SK-N-SH (cell line): Measurements from ENCODE around the gene THAP7.

ENCODE experiments used
- CTCF ChIP-seq: fragments of 200-600 bp; sonication (generic); IDR thresholded peaks from 2 replicates; pipeline ENCODE4 v1.6.1; 2017; ENCODE audit warnings: antibody characterized with exemption, mild to moderate bottlenecking, moderate library complexity
- MXI1 ChIP-seq: IDR thresholded peaks from 2 replicates; pipeline ENCODE4 v1.6.1; 2012; ENCODE audit warnings: mild to moderate bottlenecking, low read depth, low read length, improper control_type of control experiment
- POLR2AphosphoS5 ChIP-seq: IDR thresholded peaks from 2 replicates; pipeline ENCODE4 v1.6.1; 2012; ENCODE audit warnings: low read depth, low read length
- RCOR1 ChIP-seq: fragments of 150-350 bp; IDR thresholded peaks from 2 replicates; pipeline ENCODE4 v1.6.1; 2017; ENCODE audit warnings: antibody characterized with exemption, low read length
- SMC3 ChIP-seq: IDR thresholded peaks from 2 replicates; pipeline ENCODE4 v1.6.1; 2012; ENCODE audit warnings: low read depth, low read length, improper control_type of control experiment
- TCF12 ChIP-seq: IDR thresholded peaks from 2 replicates; pipeline ENCODE4 v1.4.0; 2012
- TF ChIP-seq, protein P1 (sequence below): IDR thresholded peaks from 2 replicates; pipeline ENCODE4 v1.6.1; 2012; ENCODE audit warnings: mild to moderate bottlenecking, low read depth, low read length, moderate library complexity
- TF ChIP-seq, protein P2 (sequence below): IDR thresholded peaks from 2 replicates; pipeline ENCODE4 v1.4.0; 2012; ENCODE audit warnings: low read depth, borderline replicate concordance

DNA sequence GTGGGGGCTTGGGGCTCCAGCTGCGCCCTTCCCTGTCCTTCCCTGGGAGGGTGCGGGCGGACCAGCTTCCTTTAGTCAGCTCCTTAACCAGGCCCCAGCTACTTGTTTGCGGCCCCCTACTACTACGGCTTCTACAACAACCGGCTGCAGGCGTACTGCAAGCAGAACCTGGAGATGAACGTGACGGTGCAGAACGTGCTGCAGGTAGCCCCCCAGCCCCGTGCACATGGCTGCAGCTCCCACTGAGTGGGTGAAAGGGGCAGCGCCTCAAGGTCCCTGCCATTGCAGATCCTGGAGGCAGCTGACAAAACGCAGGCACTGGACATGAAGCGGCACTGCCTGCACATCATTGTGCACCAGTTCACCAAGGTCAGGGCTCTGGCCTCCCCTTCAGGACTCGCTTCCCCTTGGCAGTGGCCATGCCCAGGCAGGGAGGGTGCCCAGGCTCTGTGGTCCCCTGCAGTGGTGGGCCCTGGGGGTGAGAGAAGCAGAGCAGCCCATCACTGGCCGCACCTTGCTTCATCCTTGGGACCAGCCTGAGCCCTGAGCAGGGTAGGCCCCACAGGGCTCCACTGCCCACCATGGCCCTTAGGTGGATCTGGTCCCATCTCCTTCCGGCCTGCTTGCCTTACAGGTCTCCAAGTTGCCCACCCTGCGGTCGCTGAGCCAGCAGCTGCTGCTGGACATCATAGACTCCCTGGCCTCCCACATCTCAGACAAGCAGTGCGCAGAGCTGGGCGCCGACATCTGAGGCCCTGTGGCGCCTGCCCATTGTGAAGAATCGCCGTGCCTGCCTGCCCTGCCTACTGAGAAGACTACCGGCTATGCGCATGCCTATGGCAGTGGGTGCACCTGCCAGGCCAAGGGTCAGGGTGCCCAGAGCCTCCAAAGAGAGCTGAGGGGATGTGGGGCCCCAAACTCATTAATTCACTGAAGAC, 5.1 kb downstream of the THAP7 start:
- TF ChIP-seq, protein P1, sequence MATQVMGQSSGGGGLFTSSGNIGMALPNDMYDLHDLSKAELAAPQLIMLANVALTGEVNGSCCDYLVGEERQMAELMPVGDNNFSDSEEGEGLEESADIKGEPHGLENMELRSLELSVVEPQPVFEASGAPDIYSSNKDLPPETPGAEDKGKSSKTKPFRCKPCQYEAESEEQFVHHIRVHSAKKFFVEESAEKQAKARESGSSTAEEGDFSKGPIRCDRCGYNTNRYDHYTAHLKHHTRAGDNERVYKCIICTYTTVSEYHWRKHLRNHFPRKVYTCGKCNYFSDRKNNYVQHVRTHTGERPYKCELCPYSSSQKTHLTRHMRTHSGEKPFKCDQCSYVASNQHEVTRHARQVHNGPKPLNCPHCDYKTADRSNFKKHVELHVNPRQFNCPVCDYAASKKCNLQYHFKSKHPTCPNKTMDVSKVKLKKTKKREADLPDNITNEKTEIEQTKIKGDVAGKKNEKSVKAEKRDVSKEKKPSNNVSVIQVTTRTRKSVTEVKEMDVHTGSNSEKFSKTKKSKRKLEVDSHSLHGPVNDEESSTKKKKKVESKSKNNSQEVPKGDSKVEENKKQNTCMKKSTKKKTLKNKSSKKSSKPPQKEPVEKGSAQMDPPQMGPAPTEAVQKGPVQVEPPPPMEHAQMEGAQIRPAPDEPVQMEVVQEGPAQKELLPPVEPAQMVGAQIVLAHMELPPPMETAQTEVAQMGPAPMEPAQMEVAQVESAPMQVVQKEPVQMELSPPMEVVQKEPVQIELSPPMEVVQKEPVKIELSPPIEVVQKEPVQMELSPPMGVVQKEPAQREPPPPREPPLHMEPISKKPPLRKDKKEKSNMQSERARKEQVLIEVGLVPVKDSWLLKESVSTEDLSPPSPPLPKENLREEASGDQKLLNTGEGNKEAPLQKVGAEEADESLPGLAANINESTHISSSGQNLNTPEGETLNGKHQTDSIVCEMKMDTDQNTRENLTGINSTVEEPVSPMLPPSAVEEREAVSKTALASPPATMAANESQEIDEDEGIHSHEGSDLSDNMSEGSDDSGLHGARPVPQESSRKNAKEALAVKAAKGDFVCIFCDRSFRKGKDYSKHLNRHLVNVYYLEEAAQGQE: no peak
- TF ChIP-seq RCOR1 (no peak), MXI1 (no peak), CTCF (no peak), TCF12 (no peak), POLR2AphosphoS5 (no peak), SMC3 (no peak)
- TF ChIP-seq, protein P2, sequence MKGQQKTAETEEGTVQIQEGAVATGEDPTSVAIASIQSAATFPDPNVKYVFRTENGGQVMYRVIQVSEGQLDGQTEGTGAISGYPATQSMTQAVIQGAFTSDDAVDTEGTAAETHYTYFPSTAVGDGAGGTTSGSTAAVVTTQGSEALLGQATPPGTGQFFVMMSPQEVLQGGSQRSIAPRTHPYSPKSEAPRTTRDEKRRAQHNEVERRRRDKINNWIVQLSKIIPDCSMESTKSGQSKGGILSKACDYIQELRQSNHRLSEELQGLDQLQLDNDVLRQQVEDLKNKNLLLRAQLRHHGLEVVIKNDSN: no peak
